GM12872 (cell line): ENCODE measurements around the gene NTMT1.

Experiments
- TF ChIP-seq, protein P1 (sequence below): IDR thresholded peaks from 3 replicates; pipeline ENCODE4 v1.5.1; 2011; ENCODE audit warnings: low read depth, mild to moderate bottlenecking, low read length, moderate library complexity; ENCODE audit not compliant: insufficient read depth

Gene NTMT1

DNA sequence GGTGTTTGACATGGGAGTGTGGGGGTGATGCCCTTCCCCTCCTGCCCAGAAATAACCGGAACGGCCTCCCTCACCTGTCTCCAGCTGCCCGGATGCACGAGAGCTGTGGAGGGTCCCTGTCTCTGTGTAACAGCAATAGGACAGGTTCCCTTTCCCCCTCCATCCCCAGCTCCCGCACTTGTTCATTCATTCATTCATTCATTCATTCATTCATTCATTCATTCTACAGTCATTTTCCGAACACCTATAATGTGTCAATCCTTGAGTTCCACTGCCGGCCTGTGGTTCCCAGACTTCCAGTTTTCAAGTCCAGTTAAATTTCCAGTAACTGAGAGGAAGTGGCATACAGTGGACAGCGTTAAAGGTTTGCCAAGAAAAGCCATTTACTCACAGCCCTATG, 46.7 kb downstream of the NTMT1 start:
- TF ChIP-seq, protein P1, sequence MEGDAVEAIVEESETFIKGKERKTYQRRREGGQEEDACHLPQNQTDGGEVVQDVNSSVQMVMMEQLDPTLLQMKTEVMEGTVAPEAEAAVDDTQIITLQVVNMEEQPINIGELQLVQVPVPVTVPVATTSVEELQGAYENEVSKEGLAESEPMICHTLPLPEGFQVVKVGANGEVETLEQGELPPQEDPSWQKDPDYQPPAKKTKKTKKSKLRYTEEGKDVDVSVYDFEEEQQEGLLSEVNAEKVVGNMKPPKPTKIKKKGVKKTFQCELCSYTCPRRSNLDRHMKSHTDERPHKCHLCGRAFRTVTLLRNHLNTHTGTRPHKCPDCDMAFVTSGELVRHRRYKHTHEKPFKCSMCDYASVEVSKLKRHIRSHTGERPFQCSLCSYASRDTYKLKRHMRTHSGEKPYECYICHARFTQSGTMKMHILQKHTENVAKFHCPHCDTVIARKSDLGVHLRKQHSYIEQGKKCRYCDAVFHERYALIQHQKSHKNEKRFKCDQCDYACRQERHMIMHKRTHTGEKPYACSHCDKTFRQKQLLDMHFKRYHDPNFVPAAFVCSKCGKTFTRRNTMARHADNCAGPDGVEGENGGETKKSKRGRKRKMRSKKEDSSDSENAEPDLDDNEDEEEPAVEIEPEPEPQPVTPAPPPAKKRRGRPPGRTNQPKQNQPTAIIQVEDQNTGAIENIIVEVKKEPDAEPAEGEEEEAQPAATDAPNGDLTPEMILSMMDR, result no peak

DNA sequence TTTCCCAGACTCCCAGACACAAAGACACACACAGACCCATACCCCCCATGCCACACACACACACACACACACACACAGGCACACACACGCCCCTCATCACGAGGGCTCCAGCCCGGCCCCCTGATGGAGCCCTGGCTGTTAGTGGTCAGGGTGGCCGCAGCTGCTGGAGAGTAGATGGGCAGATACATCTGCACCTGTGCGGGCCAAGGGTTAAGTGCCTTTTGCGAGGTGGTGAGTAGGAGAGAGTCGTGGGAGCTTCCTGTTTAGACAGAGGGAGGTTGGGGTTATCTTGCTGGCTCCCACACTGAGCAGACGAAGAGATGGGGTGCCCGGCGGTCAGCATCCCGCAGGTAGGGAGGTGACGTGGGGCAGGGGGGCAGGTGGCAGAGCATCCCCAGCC, 47.6 kb downstream of the NTMT1 start:
- TF ChIP-seq, protein P1, result no peak

DNA sequence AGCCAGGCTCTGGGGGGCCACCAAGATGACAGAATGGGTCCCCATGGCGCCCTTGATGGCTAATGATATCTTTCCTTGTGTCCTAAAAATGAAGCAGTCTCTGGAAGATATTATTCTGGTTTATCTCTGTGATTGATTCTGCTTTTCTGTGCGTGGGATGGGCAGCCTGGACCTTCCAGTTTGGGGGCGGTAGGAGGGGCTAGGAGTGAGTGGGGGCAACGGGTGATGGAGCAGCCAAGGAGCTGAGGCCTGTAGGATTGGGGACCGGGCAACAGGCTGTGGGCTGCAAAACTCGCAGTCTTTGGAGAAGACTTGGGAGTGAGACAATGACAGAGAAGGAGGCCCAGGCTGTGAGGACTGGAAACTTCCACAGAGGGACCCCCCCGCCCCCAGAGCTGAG, 48.3 kb downstream of the NTMT1 start:
- TF ChIP-seq, protein P1, result no peak

DNA sequence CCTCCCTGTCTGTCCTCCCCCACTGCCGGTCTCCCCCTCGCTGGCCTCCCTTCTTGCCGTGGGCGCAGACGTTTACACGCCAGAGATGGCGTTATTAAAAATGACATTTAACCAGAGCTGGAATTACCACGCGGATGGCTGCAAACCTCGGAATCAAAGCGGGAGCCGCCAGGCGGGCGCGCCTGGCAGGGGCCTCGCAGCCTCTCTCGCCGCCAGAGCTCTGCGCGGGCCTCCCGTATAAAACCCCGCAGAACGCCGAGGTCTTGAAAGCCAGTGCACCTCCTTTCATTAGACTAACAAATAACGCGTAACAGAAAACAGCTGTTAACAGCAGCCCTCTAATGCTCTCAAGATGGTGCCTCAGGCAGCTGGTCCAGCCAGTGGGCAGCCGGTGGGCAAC, 49.7 kb downstream of the NTMT1 start:
- TF ChIP-seq, protein P1, result no peak

DNA sequence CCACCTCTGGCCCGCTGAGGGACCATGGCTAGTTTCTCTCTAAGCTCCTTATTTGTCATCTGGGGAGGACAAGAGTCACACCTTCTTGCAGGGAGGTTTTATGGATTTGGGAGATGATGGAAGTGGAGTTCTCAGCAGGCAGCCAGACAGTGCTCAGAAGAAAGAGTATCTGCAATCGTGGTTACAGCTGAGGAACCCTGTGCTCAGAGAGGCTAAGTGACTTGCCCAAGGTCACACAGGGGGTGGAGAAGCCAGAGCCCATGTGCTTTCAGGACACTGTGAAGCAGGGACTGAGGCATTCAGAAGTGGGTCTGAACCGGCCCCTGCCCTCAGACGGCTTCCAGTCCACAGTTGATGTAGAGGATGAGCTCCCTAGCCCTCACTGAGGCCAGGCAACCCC, 50.3 kb downstream of the NTMT1 start:
- TF ChIP-seq, protein P1, result no peak

DNA sequence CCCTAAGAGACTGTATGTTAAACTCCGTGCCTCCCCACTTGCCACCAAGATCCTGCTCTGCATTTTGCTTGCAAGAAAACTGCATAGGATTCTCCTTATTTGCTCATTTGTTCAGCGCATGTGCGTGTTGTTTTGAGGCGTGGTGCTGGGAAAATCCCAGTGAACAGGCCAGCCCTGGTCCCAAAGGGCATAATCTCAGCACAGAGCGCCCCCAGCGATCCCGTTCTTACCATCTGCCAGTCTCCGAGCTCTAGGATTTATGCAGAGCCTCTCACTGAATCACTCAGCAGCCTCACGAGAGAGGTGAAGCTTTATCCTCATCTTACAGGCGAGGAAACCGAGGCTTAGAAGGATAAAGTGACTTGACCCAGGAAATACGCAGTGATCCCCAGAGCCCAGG, 51.0 kb downstream of the NTMT1 start:
- TF ChIP-seq, protein P1, result no peak

DNA sequence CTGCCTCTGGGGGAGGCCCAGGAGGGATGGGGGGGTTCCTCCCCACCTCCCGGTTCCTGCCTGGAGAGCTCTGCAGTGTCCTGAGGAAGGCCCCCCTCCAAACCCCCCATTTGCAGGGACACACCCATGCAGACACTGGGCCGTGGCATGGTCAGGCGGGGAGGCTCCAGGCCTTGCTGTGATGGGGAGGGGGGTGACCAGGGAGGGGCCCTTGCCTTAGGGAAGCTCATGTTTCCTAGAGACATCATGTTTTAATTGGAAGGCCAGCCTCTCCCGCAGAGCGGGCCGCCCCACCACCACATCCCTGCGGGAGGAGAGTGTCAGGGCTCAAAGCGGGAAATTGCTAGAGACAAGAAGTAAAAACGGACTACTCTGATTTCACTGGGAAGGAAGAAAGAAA, 51.5 kb downstream of the NTMT1 start:
- TF ChIP-seq, protein P1, result no peak

DNA sequence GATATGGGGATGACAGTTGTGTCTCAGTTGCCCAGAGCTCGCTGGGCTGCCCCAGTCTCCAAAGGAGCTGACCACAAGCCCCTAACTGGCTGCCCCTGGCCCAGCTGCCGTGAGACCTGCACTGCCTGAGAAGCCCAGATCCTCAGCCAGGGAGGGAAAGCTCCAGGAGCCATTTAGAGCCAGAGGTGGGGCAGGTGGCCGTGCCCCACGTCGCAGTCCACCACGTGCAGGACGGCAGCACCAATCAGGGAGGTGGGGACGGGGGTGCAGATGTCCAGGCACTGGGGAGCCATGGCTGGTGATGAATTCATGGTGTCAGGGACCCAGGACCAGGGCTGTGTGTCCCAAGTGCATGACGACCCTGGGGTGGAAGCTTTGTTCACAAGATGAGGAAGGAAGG, 52.9 kb downstream of the NTMT1 start:
- TF ChIP-seq, protein P1, result no peak
